Stimulated activated CD8-positive, alpha-beta memory T cell treated with anti-CD3 and anti-CD28 coated beads, Interleukin-12 subunit alpha, Interleukin-12 subunit beta, amount 100 ng/mL, for 24 hours (primary cell): Measurements from ENCODE around the gene DUSP16.
"Not testable (repeated sequence)": the region's sequence is repeated elsewhere in the genome, so short reads cannot be mapped to it uniquely, and the experiment has no call there.

Source experiments
- DNase-seq: peaks from one replicate; pipeline ENCODE4 v3.0.0-alpha.2; 2020; ENCODE audit errors: extremely low read depth

DUSP16 gene

GRCh38 chr12:12583510-12584178 is 21.0 kb upstream of the DUSP16 start:
- DNase-seq, result no peak

DNA sequence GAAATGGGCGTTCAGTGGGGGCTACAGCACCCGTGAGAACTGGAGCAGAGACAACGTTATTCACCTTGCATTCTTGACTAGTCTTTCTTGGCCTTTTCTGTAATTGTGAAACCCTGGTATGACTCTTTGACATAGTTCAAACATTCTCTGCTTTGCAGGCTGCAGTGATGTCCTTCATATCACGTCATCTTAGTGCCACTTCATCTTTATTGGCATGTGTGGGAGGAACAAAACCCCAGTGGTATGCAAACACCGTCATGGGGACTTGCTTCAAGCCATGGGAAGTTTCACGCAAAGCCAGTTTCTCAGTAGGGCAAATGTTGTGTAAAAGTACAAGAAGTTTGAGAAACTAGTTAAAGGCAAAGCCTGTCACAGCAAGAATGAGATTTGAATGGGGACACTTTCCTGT is 20.2 kb upstream of the DUSP16 start:
- DNase-seq, result no peak

DNA sequence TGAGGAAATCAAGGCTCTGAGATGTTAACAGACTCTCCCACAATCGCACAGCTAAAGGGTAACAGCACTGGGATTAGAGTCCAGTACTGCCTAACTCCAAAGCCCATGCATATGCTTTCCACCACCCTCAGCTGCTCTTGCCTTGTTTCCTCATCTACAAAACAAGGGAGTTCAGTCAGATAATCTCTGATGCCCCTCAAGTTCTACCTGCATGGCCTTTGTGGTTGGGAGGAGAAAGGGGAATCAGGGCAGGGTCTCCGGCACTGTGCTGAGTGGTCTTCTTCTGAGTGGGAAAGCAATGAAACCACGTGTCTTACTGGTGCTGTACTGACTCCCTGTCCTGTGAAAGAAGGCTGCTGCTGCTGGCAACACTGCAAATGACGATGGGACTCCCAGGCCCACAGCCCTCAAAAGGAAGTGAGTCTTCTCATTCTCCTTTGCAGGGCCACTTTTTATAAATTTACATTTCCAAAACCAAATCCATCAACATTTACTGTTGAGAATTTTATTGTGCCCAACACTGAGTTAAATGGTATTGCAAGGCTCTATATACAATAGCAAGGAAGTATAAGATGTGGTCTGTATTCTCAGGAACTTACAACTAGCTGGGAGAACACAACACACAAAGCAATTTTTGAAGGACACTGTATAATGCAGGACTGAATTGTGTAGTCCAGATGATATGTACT is 19.7 kb upstream of the DUSP16 start:
- DNase-seq, result no peak

DNA sequence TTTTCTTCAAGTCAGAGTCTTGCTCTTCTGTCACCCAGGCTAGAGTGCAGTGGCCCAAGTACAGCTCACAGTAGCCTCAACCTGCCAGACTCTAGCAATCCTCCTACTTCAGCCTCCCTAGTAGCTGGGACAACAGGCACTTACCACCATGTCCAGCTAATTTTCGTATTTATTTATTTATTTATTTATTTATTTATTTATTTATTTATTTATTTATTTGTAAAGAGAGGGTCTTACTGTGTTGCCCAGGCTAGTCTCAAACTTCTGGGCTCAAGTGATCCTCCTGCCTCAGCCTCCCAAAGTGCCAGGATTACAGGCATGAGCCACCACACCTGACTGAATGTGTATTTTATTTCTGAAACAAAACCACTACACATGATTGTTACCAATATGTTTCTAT is 18.1 kb upstream of the DUSP16 start:
- not testable (repeated sequence) for DNase-seq

GRCh38 chr12:12577786-12578185 is 15.1 kb upstream of the DUSP16 start:
- DNase-seq, result no peak

DNA sequence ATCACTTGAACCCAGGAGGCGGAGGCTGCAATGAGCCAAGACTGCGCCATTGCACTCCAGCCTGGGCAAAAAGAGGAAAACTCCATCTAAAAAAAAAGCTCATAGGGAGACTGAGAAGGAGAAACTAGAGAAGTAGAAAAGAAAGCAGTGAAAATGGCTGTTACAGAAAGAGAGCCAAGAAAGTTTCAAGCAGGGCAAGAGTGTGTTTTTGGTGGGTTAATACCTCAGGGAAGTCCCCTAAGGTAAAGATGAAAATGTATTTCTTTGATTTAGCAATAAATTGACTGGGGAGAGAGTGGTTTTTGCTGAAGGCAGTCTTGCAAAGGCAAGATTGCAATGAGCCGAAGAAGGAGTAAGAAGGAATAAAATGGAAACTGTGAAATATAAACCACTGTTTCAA is 10.0 kb upstream of the DUSP16 start:
- DNase-seq, result no peak

DNA sequence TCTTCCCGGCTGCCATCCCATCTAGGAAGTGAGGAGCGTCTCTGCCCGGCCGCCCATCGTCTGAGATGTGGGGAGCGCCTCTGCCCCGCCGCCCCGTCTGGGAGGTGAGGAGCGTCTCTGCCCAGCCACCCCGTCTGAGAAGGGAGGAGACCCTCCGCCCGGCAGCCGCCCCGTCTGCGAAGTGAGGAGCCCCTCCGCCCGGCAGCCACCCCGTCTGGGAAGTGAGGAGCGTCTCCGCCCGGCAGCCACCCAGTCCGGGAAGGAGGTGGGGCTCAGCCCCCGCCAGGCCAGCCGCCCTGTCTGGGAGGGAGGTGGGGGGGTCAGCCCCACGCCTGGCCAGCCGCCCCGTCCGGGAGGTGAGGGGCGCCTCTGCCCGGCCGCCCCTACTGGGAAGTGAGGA is 3.3 kb upstream of the DUSP16 start:
- not testable (repeated sequence) for DNase-seq

- DNase-seq, result no peak
These were observed 2.2 kb upstream of the DUSP16 start for GRCh38 chr12:12564911-12565310.

DNA sequence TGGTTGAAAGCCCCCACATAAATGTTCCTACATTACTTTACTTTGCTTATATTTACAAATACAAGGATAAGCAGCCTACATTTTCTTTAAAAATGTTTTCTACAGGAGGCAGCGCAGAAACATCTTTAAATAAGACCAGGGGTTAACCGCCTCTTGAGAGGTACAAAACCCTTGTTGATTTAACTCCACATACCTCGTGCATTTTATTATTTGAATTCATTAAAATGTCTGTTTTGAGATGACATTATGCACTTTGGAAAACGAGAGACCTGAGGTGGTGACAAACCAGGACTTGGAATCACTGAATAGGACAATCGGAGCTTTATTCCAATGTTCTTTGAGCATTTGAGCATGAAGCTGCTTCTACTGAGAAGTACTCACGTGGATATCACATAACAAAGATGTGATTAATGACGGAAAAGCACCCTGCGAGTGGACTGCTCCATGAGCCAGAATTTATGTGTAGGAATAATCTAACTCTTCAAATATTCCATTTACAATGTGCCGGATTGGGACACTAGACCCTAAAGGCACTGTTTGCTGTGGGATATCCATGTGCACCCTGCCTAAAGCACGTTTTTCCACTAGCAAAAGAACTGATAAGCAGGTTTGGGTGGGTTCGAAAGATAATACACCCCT is 746 bp upstream of the DUSP16 start:
- no peak for DNase-seq

- DNase-seq, result no peak
These were observed 613 bp downstream of the DUSP16 start for GRCh38 chr12:12562016-12562483.

GRCh38 chr12:12561371-12562015 is 1.2 kb downstream of the DUSP16 start:
- DNase-seq, result no peak

DNA sequence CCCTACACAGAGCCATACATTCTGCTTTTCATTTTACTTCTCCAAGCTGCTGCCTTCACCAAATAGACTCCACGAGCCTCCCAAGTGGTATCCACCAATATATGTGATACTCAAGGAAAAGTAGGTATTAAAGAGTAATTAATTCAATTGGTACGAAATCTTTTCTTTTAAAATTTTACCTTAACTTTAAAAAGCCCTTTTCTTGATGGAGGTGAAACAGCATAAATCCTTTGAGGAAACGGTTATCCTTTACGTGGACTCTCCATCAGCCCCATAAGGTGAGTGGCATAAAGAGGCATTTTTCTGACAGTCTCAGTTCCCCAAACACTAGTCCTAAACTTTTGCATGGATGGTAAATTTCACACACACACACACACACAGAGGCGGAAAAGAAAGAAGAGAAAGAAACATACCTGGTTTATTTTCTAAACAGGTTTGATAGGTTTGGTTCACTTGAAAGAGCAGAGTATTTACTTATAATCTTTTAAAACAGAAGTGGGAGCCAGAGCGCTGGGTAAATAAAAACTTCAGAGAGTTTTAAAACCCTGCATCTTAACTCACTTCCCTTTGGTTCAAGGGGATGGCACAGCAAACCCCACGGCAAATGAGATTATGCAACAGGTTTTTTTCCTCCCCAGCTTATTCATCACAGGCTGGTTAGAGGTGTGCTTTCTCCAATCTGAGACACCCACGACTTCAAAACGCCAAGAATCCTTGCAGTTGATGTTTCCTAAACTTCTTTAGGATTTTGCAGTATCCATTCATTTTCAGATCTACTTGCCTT is 1.9 kb downstream of the DUSP16 start:
- no peak for DNase-seq

GRCh38 chr12:12559719-12560296 is 2.9 kb downstream of the DUSP16 start:
- no peak for DNase-seq

GRCh38 chr12:12558291-12558690 is 4.4 kb downstream of the DUSP16 start:
- no peak for DNase-seq

DNA sequence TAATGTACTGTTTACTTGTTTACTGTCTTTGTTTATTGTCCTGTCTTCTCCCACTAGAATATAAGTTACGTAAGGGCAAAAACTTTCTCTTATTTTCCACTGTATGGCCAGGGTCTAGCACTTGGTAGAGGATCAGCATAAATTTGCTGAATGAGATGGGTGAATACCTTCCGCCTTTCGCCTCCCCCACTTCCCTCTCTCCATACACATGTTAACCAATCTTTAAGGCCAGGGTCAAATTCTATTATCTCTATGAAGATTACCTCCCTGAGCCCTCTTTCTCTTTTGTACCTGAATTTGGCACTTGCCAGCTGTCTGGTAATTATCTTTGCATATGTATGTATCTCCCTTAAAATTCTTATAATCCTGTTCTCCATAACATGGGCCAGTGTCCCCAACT is 4.9 kb downstream of the DUSP16 start:
- DNase-seq, result no peak

- no peak for DNase-seq
These were observed 7.0 kb downstream of the DUSP16 start for GRCh38 chr12:12555656-12556055.

GRCh38 chr12:12553208-12553785 is 9.4 kb downstream of the DUSP16 start:
- no peak for DNase-seq

DNA sequence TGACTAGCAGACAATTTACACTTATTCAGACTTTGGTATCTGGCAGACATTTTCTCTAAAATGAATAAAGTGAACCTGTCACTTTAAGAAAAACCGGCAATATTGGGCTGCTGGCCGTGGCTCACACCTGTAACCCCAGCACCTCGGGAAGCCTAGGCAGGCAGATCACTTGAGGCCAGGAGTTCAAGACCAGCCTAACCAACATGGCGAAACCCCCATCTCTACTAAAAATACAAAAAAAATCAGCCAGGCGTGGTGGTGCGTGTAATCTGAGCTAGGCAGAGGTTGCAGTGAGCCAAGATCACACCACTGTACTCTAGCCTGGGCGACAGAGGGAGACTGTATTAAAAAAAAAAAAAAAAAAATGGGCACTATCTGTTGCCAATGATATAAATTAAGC is 11.5 kb downstream of the DUSP16 start:
- no peak for DNase-seq

DNA sequence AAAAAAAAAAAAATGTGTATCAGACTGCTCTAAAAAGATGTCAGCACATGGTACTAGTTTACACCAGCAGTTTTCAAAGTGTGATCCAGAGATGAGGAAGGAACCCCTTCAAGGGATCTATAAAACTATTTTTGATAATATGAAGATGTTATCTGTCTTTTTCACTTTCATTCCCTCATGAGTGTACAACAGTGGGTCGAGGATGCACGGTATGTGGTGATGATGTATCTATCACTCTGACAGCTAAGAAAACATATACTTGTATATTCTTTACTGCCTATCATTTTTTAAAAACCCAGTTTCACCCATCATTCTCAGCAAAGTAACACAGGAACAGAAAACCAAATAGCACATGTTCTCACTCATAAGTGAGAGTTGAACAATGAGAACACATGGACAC is 12.4 kb downstream of the DUSP16 start:
- DNase-seq, result no peak

DNA sequence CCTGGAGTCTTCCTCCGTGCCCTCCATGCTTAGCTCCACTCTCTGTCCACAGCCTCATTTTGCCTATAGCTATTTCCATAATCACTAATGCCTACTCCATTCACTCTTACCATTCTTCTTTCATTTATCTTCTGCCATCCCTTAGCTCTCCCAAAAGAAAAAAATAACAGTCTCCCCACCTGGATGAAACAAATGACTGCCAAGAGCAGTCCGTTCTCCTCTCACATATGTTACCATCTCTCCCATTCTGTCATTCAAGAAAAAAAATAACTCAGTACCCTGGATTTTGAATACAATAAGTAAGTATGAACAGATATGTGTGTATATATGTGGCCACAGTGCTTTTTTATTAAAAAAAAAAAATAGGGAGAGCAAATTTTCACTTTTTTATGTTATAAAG is 13.2 kb downstream of the DUSP16 start:
- DNase-seq, result no peak

DNA sequence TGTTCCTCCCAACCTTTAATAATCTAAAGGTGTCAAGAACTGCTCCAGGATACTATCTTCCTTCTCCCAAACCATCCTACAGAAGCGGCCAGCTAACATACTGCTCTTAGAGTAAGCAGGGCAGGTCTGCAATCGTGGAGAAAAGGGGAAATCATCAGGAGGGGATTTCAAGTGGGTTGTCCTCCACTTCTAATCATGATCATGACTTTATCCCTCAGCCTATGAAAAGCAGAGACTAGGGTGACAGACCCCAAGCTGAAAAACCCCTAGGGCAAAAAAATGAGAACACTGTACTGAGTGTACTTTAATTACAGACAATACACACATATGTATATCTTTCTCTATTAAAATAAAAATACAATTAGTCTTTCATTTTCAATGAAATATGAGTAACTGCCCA is 13.9 kb downstream of the DUSP16 start:
- no peak for DNase-seq
